K562 (cell line): Measurements from ENCODE around the gene CLCN6. TPM values are rescaled to one million over a fixed set of nuclear protein-coding genes. Genes with fewer than 3 reads are reported as not detected.

Experiments used
- ATAC-seq: fragments of 200-7000 bp; cut with Tn5 transposase; 3 replicates; pipeline ENCODE4 v1.9.1; 2020; ENCODE audit warnings: moderate library complexity
- BruUV-seq: library from RNA; stranded (reverse); fragments of 400-500 nt; replicated peaks from 2 replicates; lab custom pipeline; 2021; lab: Mats Ljungman, UMichigan
- CTCF ChIA-PET: fragments of 300-600 bp; formaldehyde crosslinking; extraction: SDS; loops from one replicate; lab custom pipeline; 2021; ENCODE audit warnings: low intra/inter-chr PET ratio; lab: Yijun Ruan, JAX
- POLR2A ChIA-PET: fragments of 300-600, 350-650 bp; sonication (Branson Sonifier 250); formaldehyde crosslinking; extraction: SDS; loops from one replicate; lab custom pipeline; 2021; ENCODE audit warnings: antibody characterized with exemption, inconsistent platforms; lab: Yijun Ruan, JAX
- DNase-seq, 4 experiments: peaks; one replicate each; pipeline versions ENCODE4 v3.0.0 to v3.0.0-alpha.2; 2011 to 2018; ENCODE audit warnings: low spot score in 3 of 4, mixed read lengths in 3 of 4; ENCODE audit errors: extremely low read depth in 1 of 4
- FAIRE-seq: peaks from 2 replicates; lab custom pipeline; 2011; peaks lifted over from hg19 to GRCh38; lab: Jason Lieb, UNC
- H2AFZ ChIP-seq: 2 replicates; pipeline ENCODE4 v1.6.0; 2011; ENCODE audit warnings: low read depth, low read length, control low read depth, inconsistent platforms
- H3K27ac ChIP-seq: fragments of 200-600 bp; 3 replicates; pipeline ENCODE4 v1.8.0; 2011; ENCODE audit warnings: low read depth, mild to moderate bottlenecking, control low read depth, inconsistent platforms, low read length, moderate library complexity, mixed read lengths; ENCODE audit errors: extremely low read depth
- H3K27me3 ChIP-seq, 2 experiments: fragments of 300-600 bp in 1 of 2; 2 replicates in 1 of 2; 3 replicates in 1 of 2; pipeline versions ENCODE4 v1.6.0 to v1.8.0; 2011; ENCODE audit warnings: inconsistent platforms in 2 of 2, low read length in 2 of 2, mild to moderate bottlenecking in 1 of 2, mixed read lengths in 1 of 2, moderate library complexity in 1 of 2; ENCODE audit not compliant: control insufficient read depth in 2 of 2, insufficient read depth in 2 of 2
- H3K36me3 ChIP-seq: fragments of 300-600 bp; 3 replicates; pipeline ENCODE4 v1.8.0; 2011; ENCODE audit warnings: mild to moderate bottlenecking, low read length, inconsistent platforms; ENCODE audit not compliant: control insufficient read depth, insufficient read depth
- H3K4me1 ChIP-seq, 2 experiments: fragments of 200-600 bp in 1 of 2; replicated peaks in 1 of 2; 2 replicates in 1 of 2; 3 replicates in 1 of 2; pipeline versions ENCODE4 v1.5.1 to v1.8.0; 2011; ENCODE audit warnings: inconsistent platforms in 2 of 2, low read length in 2 of 2, mild to moderate bottlenecking in 1 of 2, mixed read lengths in 1 of 2, moderate library complexity in 1 of 2; ENCODE audit not compliant: control insufficient read depth in 2 of 2, insufficient read depth in 2 of 2
- H3K4me2 ChIP-seq: 2 replicates; pipeline ENCODE4 v1.6.1; 2011; ENCODE audit warnings: low read length, control low read depth, inconsistent platforms, mixed read lengths; ENCODE audit not compliant: insufficient read depth
- H3K4me3 ChIP-seq: fragments of 200-600 bp; sonication (generic), shearing (Covaris generic); 2 replicates; pipeline ENCODE4 v1.5.1; 2016; ENCODE audit warnings: control low read depth, inconsistent platforms
- H3K79me2 ChIP-seq: fragments of 200-600 bp; 3 replicates; pipeline ENCODE4 v1.8.0; 2011; ENCODE audit warnings: low read length, inconsistent platforms; ENCODE audit not compliant: control insufficient read depth, insufficient read depth
- H3K9ac ChIP-seq, 2 experiments: 2 replicates each; pipeline versions ENCODE4 v1.6.0 to v1.6.1; 2011; ENCODE audit warnings: low read depth in 2 of 2, low read length in 2 of 2, control low read depth in 1 of 2, inconsistent platforms in 1 of 2, mild to moderate bottlenecking in 1 of 2, mixed read lengths in 1 of 2; ENCODE audit not compliant: insufficient read depth in 1 of 2
- H3K9me1 ChIP-seq: one replicate; pipeline ENCODE4 v1.6.0; 2011; ENCODE audit warnings: inconsistent platforms, mild to moderate bottlenecking, low read length, moderate library complexity; ENCODE audit not compliant: control insufficient read depth, insufficient read depth
- H3K9me3 ChIP-seq: replicated peaks from 2 replicates; pipeline ENCODE4 v1.5.1; 2011; ENCODE audit warnings: low read depth, low read length, inconsistent platforms; ENCODE audit not compliant: control insufficient read depth, insufficient read depth
- H4K20me1 ChIP-seq: replicated peaks from 2 replicates; pipeline ENCODE4 v1.6.1; 2011; ENCODE audit warnings: low read length, inconsistent platforms, mixed read lengths; ENCODE audit not compliant: control insufficient read depth, insufficient read depth
- AFF1 ChIP-seq, 2 experiments: fragments of 450-650 bp; IDR thresholded peaks; 2 replicates each; pipeline ENCODE4 v1.6.1; 2018; ENCODE audit warnings: mild to moderate bottlenecking in 2 of 2, low read depth in 1 of 2; ENCODE audit not compliant: partially characterized antibody in 2 of 2
- ARID4B ChIP-seq: sonication (generic); formaldehyde crosslinking; IDR thresholded peaks from 2 replicates; pipeline ENCODE4 v1.8.0; 2022; ENCODE audit warnings: mild to moderate bottlenecking, missing genetic modification reagents
- KLF1 ChIP-seq: fragments of 450-650 bp; IDR thresholded peaks from 2 replicates; pipeline ENCODE4 v1.6.1; 2016; ENCODE audit warnings: missing genetic modification characterization, missing compliant biosample characterization
- POLR2G ChIP-seq: fragments of 200-400 bp; formaldehyde crosslinking; IDR thresholded peaks from 2 replicates; pipeline ENCODE4 v1.6.1; 2017; ENCODE audit warnings: low read depth, mild to moderate bottlenecking, antibody characterized with exemption, low read length, moderate library complexity
- TFAP4 ChIP-seq: sonication (generic); formaldehyde crosslinking; IDR thresholded peaks from 2 replicates; pipeline ENCODE4 v1.8.0; 2022; ENCODE audit warnings: missing genetic modification reagents, mild to moderate bottlenecking, moderate library complexity, borderline replicate concordance
- ZBTB49 ChIP-seq: sonication (generic); formaldehyde crosslinking; IDR thresholded peaks from 2 replicates; pipeline ENCODE4 v1.8.0; 2022; ENCODE audit warnings: missing genetic modification reagents, mild to moderate bottlenecking, borderline replicate concordance
- ZNF699 ChIP-seq: fragments of 250-450 bp; sonication (Bioruptor Pico); IDR thresholded peaks from 2 replicates; pipeline ENCODE4 v1.8.0; 2021; ENCODE audit warnings: mild to moderate bottlenecking, moderate library complexity; ENCODE audit not compliant: insufficient replicate concordance
- ZNF75A ChIP-seq: fragments of 450-650 bp; formaldehyde crosslinking; IDR thresholded peaks from 2 replicates; pipeline ENCODE4 v1.4.0; 2020; ENCODE audit warnings: mild to moderate bottlenecking
- ZNF780A ChIP-seq: fragments of 250-450 bp; sonication (Bioruptor Pico); IDR thresholded peaks from 2 replicates; pipeline ENCODE4 v1.5.0; 2021; ENCODE audit warnings: mild to moderate bottlenecking
- WGBS: fragments of 100-300 bp; shearing (Covaris generic); methylation state at CpG from one replicate; pipeline ENCODE4 v1.1.6; 2016; ENCODE audit warnings: low coverage, mixed read lengths; ENCODE audit not compliant: insufficient coverage; ENCODE audit errors: missing lambda C conversion rate; 5-methylcytosine and 5-hydroxymethylcytosine counted together
- in situ Hi-C: fragments of 300-500 bp; cut with MboI; formaldehyde crosslinking; loops from 4 replicates; pipeline ENCODE4 v1.15.0; 2018; ENCODE audit warnings: inconsistent platforms, mixed read lengths
- intact Hi-C: fragments of 100-400 bp; cut with micrococcal nuclease; formaldehyde crosslinking; loops from 2 replicates; pipeline ENCODE4 v1.14.2; 2022
- polyA plus RNA-seq, 8 experiments: library from polyadenylated mRNA; depleted of rRNA in 4 of 8; stranded (reverse) in 5 of 8; unstranded in 3 of 8; fragments of >200 nt; fragmentation: Nextera tagmentation in 2 of 8; fragmentation: Illumina TruSeq in 1 of 8; extraction: Ambion mirVana in 2 of 8; extraction: Trizol in 1 of 8; gene quantifications; 2 replicates each; pipeline versions ENCODE4 v1.2.1 to v1.2.3, GENCODE V29; 2011 to 2014; ENCODE audit warnings: inconsistent platforms in 1 of 8, missing spikeins in 1 of 8
- total RNA-seq, 7 experiments: library from RNA; depleted of rRNA in 6 of 7; stranded (reverse); fragments of >200 nt in 6 of 7; fragmentation: Illumina TruSeq in 2 of 7; extraction: Trizol in 2 of 7; gene quantifications; 2 replicates each; pipeline versions ENCODE4 v1.2.1 to v1.2.3, GENCODE V29; 2011 to 2021; ENCODE audit warnings: low replicate concordance in 1 of 7

The CLCN6 gene
- total and polyA plus RNA-seq, 9 of the 15 experiments (the other 6 are each of a cell fraction or from before 2014, with no cell fraction given): 2.0 to 21.8 (median 13.6) TPM

GRCh38 chr1:11851180-11851579 is 45.2 kb downstream of the CLCN6 start:
- no peaks in the 10 kb centered on the region for H4K20me1 ChIP-seq
- peaks cover 6 to 11% of the 10 kb centered on the region in 2 experiments; a peak in 4 of 5 replicates for H3K4me1 ChIP-seq
- 21% methylated on average over 7 of the region's 7 CpGs for WGBS
- H2AFZ ChIP-seq: no peak overlapping the region
- DNase-seq: peak in 1 of 4 experiments; percentile 35
- in situ Hi-C loops: no loop called here
- peaks cover 6 to 22% of the 10 kb centered on the region in 2 experiments; a peak in 3 of 5 replicates for H3K27me3 ChIP-seq
- H3K9ac ChIP-seq: peak overlapping the region in 1 of 2 experiments; percentile 63; a peak in 1 of 4 replicates
- no peak overlapping the region for H3K4me2 ChIP-seq
- intact Hi-C loops: no loop called here
- no TSS peak for BruUV-seq
- H3K9me3 ChIP-seq: no peaks in the 10 kb centered on the region
- no peak for FAIRE-seq
- no peak overlapping the region for H3K4me3 ChIP-seq
- no peak overlapping the region for H3K27ac ChIP-seq
- ChIA-PET CTCF (no interaction called here), POLR2A (interaction anchor here (8.8 kb wide), 1 partner anchor 58 kb away, joined by 96 read pairs; no protein-coding TSS in a partner anchor)
- H3K36me3 ChIP-seq: peaks cover 9% of the 10 kb centered on the region; the same call in 1 of the 3 replicates
- H3K9me1 ChIP-seq: no peaks in the 10 kb centered on the region
- H3K79me2 ChIP-seq: no peaks in the 10 kb centered on the region
- ATAC-seq: peak; percentile 61
- no peak for TF ChIP-seq AFF1 (IDR thresholded peaks at IDR 0.05; ENCODE audit: low read depth in 1 of 2, partially characterized antibody in 2 of 2)
- peak; percentile 33; the same call in 1 of the 2 replicates for TF ChIP-seq TFAP4 (CRISPR knock-in tag)
- TF ChIP-seq ZBTB49 (CRISPR knock-in tag): no peak
- TF ChIP-seq ZNF75A (CRISPR knock-in tag): no peak
- no peak for TF ChIP-seq ZNF780A
- no peak for TF ChIP-seq ZNF699 (CRISPR knock-in tag)
- no peak for TF ChIP-seq KLF1 (tag)
- 0 out of 2 replicates have a peak, but pooled peaks have one; percentile 36 for TF ChIP-seq POLR2G
- TF ChIP-seq ARID4B (CRISPR knock-in tag): no peak
